ENCODE results near the gene KLK12.

Gene KLK12

DNA sequence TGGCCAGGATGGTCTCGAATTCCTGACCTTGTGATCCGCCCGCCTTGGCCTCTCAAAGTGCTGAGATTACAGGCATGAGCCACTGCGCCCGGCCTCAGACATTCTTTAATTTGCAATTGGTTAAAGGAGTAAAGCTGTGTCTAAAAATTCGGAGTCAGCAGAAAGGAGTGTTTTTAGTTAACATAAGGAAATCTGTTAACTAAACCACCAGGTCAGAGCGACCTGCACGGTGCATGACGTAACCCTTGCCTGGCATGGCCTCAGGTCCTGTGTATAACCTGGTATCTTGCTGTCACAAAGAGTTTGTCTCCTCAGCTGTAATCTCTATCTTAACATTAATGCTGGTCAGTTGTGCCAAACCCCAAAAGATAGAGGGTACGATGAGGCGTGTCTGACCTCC, 9.5 kb upstream of the KLK12 start:
- DNase-seq, result no peak

DNA sequence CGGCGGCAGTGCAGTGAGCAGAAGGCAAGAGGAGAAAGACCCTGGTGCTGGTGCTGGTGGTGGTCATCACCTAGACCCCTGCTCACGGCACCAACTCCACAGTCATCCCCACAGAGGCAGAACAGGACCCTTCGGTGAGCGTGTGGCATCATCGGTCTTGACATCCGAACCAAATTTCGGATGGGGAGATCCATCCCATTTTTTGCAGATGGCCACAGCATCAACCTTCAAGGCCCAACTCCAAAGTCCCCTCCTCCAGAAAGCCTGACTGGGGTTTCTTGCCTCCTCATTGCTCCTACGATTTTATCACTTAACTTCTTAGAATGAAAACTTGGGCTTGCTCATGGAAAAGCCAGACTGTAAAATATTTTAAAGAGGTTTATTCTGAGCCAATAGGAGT, 8.7 kb upstream of the KLK12 start:
- DNase-seq, result no peak

GRCh38 chr19:51040151-51040550, 5.3 kb upstream of the KLK12 start:
- DNase-seq, result no peak

DNA sequence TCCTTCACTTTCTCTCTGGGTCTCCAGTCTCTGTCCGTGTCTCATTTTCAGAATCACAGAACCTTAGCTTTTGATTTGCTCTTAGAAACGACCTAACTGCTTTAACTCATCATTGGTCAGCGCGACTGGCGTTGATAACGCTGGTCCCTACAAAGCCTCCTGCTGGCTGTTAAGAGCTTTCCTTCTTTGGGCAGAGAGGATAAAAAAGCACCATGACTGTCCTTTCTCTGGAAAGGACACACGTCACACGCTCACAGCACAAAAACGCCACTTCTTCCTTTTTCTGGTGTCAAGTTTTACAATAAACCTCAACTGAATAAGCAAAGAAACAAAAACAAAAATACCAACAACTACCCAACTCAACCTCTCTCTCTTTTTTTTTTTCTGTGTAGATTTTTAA, 1.7 kb upstream of the KLK12 start:
- no peak for DNase-seq

- no peak for DNase-seq
Observed at GRCh38 chr19:51031880-51032225, 2.9 kb downstream of the KLK12 start.

DNA sequence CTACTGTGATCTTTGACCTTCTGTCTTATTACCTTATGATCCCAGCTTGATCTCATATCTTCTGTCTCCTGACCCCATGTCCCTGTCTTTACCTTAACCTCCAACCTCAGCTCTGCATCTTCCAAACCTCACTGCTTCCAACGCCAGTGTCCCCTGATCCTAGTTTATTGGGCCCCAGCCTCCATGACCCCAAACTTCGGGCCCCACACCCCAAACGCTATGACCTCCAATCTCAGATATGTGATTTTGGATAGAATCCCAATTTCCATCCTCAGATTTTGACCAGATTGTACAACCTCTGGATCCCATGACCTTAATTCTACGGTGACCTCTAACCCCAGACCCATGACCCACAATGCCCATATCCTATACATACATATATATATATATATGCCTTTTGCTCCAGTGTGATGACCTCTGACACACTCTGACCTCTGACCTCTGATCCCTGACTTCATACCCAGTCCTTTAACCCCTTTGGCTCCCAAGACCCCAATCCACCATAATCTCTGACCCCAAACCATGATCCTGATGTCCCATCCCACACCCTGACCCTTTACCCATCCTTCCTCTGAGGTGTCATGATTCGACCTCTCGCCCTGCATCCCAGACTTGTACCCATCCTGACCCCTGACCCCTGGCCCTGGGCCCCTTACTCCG, 3.5 kb downstream of the KLK12 start:
- DNase-seq, result no peak

DNA sequence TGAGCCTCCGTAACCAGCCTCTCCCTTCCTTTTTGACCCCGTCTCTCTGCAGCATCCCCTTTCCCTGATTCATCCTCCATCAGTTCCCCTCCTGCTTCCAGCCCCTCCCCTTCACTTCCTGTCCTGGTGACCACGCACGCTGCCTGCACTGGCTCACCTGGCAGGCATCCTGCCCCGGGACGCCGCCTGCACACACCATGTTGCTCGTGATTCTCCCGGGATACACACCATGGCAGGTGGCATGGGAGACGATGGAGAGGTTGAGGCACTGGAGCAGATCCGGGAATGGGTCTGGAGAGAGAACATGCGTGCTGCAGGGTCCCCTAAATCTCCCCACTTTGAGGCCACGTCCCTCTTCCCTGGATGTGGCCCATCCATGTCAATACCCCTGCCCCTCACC, 4.2 kb downstream of the KLK12 start:
- DNase-seq, result no peak

DNA sequence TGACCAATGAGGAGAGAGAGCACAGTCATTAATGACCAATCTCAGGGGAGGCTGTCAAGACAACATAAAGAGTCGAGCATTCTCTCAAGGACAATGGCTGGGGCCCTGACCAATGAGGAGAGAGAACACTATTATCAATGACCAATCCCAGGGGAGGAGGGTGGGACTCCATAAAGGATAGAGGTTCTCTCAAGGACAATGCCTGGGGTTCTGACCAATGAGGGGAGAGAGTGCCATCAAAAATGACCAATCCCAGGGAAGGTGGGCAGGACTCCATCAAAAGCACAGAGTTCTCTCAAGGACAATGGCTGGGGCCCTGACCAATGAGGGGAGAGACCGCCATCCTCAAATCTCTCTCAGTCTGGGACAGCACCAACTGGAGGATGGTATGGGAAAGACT, 5.1 kb downstream of the KLK12 start:
- no peak for DNase-seq

DNA sequence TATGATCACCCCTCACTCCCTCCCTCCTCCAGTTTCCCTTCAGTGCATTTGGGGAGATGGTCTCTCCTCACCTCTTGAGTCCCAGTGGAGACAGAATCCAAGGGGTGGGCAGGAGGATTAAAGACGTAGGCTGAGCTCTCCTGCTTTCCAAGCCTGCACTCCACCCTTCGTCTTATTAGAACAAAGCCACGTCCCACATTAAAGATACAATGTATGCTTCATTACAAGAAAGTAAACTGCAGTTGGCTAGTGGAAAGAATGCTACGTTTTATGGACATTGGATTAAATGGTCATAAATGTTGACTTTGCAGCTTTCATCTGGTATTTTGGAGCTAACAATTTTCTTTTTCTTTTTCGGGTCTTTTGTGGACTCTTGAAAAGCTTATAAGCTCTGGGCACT, 6.9 kb downstream of the KLK12 start:
- no peak for DNase-seq

- no peak for DNase-seq
Observed at GRCh38 chr19:51027126-51027806, 7.5 kb downstream of the KLK12 start.

DNA sequence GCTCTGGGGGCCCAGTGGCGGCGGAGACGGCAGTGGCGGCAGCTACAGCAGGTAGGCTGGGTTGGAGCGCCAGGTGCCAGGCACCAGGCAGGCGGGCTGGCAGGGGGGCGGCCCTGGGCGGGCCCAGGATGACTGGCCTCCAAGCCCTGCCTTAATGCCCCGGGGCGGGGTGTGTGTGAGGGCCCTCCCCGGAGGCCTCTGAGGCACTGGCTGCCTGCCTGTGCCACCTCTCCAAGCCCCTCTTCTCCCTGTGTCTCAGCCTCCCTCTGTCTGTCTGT, 8.3 kb downstream of the KLK12 start, which contains the start of gene KLK11:
Gene KLK11 (minus strand): TSS at position 63 of the 278 bp plus-strand sequence. CDS start 985 bp downstream, outside the sequence.
- DNase-seq, result no peak

- DNase-seq, result no peak
Observed at GRCh38 chr19:51025809-51026553, 8.8 kb downstream of the KLK12 start.

DNA sequence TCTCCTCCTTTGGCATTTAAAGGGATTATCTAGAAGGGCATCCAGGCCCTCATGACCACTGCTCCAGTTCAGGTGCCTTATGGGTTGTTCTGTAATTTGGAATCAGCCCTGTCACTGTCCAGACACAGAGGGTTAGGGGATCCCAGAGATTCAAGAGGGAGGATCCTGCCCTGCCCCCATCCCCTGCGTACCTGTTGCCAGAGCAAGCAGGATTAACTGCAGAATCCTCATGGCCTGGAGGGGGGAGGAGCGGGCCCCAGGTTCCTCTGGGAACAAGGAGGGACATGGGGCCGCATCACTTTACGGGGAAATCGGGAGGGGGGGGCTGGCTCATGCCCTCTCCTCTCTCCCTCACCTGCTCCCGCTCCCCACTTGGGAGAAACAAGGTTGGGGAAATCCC, 9.4 kb downstream of the KLK12 start:
- no peak for DNase-seq

DNA sequence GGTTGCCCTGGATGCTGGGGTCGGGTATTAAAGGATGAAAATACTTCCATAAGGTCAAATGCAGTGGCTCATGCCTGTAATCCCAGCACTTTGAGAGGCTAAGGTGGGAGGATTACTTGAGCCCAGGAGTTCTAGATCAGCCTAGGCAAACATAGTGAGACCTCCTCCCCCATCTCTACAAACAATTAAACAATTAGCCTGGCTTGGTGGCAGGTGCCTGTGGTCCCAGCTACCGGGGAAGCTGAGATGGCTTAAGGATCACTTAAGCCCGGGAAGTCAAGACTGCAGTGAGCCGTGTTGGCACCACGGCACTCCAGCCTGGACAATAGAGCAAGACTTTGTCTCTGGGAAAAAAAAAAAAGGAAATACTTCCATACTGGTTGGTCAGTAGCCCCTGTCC, 9.9 kb downstream of the KLK12 start:
- no peak for DNase-seq

DNA sequence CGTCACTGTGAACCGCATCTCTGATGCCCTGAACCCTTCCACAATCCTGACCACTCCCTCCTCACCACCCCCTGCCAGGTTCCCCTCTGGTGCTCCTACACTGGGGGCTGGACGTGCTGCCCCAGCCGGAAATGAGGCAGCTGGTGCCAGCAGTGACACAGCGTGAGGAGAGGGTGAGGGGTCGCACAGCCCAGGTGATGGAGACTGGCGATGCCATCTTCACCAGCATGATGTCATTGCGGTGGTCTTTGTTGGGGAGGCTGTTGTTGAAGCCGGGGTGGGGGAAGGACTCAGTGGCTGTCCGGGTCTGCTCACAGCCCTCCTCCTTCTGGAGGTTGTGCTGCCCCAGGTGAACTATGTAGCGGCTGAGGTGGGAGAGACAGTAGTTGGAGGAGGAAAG, 10.9 kb downstream of the KLK12 start:
- no peak for DNase-seq

- DNase-seq, result no peak
Observed at GRCh38 chr19:51022526-51022925, 12.3 kb downstream of the KLK12 start.

DNA sequence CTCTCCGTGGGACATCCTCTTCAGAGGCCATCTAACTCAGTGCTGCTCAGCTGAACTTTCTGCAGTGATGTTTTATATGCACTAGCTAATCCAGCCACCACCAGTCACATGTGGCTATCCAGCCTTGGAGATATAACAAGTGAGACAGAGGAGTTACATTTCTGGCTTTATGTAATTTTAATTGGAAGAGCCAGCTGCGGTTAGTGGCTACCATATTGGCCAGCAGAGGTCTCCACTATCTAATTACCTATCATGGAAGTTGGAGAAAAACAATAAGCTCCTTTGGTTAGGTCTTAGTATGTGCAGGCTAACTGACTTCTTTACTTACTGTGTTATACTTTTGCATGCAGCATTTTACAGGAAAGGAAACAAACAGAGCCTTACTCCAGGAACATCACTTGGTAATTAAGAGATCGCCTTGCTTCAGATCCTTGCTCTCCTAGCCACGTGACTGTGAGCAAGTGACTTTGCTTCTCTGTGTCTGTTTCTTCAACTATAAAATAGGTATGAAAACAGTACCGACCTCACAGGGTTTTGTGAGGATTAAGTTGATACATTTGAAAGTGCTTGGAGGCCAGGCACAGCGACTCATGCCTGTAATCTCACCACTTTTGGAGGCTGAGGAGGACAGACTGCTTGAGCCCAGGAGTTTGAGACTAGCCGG, 13.7 kb downstream of the KLK12 start:
- DNase-seq, result peak in 1 of 2 donors; percentile 24

DNA sequence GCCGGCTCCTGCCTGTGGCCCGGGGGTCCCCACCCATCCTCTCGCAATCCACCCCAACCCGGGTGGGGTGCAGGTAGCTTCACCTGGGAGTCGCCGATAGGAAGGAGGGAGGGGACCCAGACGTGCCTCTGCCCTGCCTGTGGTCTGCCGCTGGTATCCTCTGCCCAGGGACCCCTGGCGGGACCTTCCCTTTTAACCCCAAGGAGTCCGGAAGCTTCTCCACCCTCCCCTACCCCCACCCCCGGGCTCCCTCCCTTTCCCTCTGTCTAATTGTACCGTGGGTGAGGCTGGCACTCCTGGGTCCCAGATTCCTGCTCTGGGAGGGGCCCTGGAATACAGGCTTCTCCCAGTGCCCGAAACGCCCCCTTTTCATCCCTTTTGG, 15.3 kb downstream of the KLK12 start, which contains the start of gene KLK10:
Gene KLK10 (minus strand): TSS at position 166 of the 382 bp plus-strand sequence. CDS start 579 bp downstream, outside the sequence.
- DNase-seq, result no peak

- no peak for DNase-seq
Observed at GRCh38 chr19:51018745-51019543, 15.9 kb downstream of the KLK12 start.

GRCh38 chr19:51016798-51017683, 17.8 kb downstream of the KLK12 start:
- peak in 1 of 2 donors; percentile 29 for DNase-seq

GRCh38 chr19:51015691-51016267, 19.0 kb downstream of the KLK12 start:
- DNase-seq, result no peak
